ENCODE results near the gene XRCC3. TPM values are rescaled to one million over a fixed set of nuclear protein-coding genes. Genes with fewer than 3 reads are reported as not detected.

XRCC3 gene
- total RNA-seq, 2 donors from 2014 or later, result 6.9 to 8.3 TPM

DNA sequence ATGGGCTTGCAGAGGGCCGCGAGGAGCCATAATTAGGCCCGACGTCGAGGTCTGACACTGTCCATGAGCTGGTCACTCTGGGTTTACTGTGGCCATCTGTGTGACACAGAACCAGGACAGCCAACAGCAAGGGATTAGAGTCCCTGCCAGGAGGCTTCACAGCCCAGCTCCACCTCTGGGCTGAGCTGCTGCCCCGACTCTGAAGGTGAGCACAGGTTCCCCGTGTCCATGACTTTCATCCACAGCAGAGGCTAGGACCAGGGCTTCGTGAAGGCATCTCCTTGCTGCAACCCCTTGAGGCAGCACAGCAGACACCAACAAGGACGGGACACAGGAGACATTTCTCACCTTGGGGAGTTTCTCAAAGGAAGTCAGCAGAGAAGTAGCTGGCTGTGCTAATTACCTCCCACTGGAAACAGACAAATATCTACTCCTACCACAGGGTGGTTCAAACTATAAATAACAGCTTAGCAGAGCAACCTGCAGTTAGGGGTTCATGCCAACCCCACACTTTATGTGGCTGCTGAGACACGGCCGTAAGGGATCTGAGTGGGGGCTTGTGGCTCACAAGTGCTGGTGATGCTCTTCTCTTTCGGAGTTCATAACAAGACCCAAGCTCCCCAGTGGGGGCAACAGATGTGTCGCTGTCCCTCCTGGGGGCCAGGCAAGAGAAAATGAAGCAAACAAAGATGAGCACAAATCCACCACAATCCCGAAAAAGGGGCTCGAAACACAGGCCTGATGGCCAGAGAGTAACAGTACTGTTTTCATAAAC is 29.6 kb upstream of the XRCC3 start:
- Mint-ChIP-seq H3K4me3 (no peak overlapping the region), H3K4me1 (peaks cover 7% of the 10 kb centered on the region), H3K27me3 (no peaks in the 10 kb centered on the region), H3K27ac (no peak overlapping the region), H3K36me3 (ENCODE audit: low read depth) (peaks cover 2% of the 10 kb centered on the region)
- DNase-seq, result no peak
- no peak for ATAC-seq
- no peaks in the 10 kb centered on the region for H3K9me3 ChIP-seq (ENCODE audit: control insufficient read depth, low read length, poor library complexity, severe bottlenecking)

DNA sequence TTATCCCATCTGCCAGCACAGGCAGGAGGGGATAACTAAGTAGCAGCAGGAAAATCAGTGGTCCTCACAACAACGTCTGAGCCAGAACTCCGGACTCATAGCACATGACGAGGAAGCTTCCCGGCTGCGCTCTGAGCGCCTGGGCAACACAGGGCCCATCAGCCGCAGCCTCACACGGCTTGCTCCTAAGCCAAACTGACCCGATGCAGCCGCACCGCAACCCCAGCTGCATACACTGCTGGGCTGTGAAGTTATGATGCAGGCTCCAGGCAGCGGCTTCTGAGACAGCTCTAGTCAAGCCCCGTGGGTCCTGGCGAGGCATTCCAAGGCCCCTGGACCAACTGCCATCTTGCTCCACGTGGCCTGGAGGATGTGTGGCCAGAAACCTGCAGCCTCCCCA is 28.4 kb upstream of the XRCC3 start:
- no peak for ATAC-seq
- Mint-ChIP-seq H3K4me1 (peaks cover 4% of the 10 kb centered on the region), H3K36me3 (ENCODE audit: low read depth) (no peaks in the 10 kb centered on the region), H3K4me3 (no peak overlapping the region), H3K27ac (no peak overlapping the region), H3K27me3 (no peaks in the 10 kb centered on the region)
- no peak for DNase-seq
- no peaks in the 10 kb centered on the region for H3K9me3 ChIP-seq (ENCODE audit: control insufficient read depth, low read length, poor library complexity, severe bottlenecking)

DNA sequence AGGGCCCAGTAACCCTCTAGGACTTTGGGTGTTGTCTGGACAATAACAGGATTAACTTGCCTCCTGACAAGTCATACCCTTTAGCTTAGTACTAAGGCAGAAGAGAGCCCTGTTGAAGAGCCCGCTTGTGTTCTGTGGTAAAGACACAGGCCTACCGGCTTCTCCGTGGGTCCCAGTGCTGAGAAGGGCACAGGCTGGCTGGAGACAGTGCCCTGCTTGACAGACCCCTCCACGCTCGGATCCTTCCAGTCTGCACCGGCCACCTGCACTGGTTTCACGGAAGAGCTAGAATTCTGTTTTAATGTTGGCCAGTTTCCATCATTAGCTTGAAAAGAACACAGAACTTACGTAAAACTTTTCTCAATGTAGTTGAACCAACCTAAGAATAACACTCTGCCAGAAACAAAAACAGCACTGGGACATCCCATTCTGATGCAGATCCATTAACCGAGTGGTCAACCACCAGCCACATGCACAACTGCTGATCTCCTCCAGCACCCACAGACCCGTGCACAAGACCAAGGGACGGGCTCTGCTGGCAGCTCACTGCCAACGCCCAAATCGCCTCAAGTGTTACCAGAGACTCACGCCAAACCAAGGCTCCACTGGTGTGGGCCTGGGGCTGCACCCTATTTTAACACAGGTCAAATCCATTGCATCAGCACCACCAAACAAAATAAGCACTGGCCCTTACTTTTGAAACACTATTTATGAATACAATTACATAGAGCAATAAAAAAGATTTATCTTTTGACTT is 27.4 kb upstream of the XRCC3 start:
- DNase-seq (no peak), ATAC-seq (no peak)
- Mint-ChIP-seq H3K27ac (peak overlapping the region; percentile 2), H3K4me3 (no peak overlapping the region), H3K36me3 (ENCODE audit: low read depth) (no peaks in the 10 kb centered on the region), H3K4me1 (no peaks in the 10 kb centered on the region), H3K27me3 (no peaks in the 10 kb centered on the region)
- no peaks in the 10 kb centered on the region for H3K9me3 ChIP-seq (ENCODE audit: control insufficient read depth, low read length, poor library complexity, severe bottlenecking)

DNA sequence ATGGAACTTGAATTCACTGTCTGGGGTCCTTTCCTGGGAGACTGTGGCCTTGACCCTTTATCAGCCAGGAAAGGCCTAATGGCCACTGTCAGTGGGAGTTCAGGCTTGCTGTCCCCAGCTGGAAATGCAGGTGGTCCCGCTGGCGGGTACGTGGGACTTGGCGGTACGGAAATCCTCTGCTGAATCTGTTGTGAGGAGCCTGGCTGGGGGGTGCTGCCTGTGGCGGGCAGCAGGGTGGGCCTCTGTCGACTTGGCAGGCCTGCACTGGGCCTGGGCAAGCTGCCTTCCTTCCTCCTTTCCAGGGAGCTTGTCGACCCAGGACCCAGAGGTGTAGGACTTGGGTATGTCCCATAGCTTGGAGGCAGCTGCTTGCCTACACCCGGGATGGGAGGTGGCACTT is 26.6 kb upstream of the XRCC3 start:
- Mint-ChIP-seq H3K4me1 (no peaks in the 10 kb centered on the region), H3K4me3 (no peak overlapping the region), H3K36me3 (ENCODE audit: low read depth) (no peaks in the 10 kb centered on the region), H3K27me3 (no peaks in the 10 kb centered on the region), H3K27ac (peak overlapping the region; percentile 32)
- DNase-seq (no peak), ATAC-seq (no peak)
- no peaks in the 10 kb centered on the region for H3K9me3 ChIP-seq (ENCODE audit: control insufficient read depth, low read length, poor library complexity, severe bottlenecking)

DNA sequence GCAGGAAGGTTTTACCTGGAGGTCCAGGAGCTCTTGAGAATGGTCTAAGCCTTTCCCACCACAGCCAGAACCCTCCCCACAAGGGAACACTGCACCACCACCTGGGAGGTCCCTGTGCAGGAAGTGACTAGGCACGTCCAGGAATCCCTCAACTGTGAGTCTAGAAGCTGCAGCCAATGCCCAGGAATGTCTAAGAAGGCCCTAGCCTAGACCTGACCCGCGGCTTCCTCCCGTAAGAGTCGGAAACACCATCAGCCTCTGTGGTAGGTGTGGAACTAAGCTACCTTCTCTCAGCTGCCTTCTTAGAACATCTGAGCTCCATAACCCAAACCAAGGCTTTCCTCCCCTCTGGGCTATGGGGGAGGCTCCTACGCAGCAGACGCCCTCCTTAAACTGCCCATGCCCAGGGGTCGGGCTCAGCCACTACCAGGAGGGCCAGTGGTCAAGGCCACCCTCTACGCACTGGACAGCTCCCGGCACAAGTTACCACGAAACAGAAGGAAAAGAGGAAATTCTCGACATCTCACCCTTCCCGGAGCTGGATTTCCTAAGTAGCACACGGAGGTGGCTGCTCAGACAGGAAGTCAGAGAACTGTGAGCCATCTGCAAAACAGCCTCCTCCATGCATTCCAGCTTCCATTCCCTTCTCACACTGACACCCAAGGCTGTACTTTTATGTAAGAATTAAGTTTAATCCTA is 25.9 kb upstream of the XRCC3 start:
- Mint-ChIP-seq H3K4me1 (no peaks in the 10 kb centered on the region), H3K36me3 (ENCODE audit: low read depth) (no peaks in the 10 kb centered on the region), H3K27ac (peak overlapping the region; percentile 32), H3K4me3 (no peak overlapping the region), H3K27me3 (no peaks in the 10 kb centered on the region)
- H3K9me3 ChIP-seq (ENCODE audit: control insufficient read depth, low read length, poor library complexity, severe bottlenecking), result no peaks in the 10 kb centered on the region
- DNase-seq (no peak), ATAC-seq (no peak)

DNA sequence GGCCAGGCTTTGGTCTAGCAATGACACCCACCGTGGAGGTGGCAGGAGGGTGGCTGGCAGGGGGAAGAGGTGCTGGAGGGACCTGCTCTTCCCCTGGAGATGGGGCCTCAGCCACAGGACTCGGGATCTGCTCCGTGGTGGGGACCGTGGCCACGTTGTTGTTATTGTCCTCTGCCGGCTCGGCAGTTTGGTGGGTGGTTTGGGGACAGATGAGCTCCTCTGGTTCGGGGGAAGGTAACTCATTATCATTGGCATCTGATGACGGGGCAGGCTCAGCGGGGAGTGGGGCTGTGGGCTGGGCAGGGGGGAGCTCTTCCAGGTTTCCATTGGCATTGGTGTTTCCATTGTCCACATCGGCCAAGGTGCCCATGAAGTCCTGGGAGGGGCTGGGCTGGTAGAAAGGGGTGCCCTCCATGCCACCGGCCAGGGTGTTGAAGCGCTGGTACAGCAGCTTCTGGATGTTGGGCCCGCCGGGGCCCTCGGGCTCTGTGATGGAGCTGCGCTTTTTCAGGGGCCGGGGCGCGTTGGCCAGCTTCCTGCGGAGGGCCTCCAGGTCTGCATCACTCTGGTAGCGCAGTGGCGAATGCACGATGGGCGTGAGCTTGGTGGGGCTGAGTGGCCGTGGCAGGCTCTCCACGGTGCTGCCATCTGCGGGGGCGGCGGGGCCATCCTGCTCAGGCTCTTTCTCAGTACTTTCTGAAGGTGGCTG is 24.7 kb upstream of the XRCC3 start:
- H3K36me3 Mint-ChIP-seq (ENCODE audit: low read depth), result no peaks in the 10 kb centered on the region
- no peaks in the 10 kb centered on the region for H3K9me3 ChIP-seq (ENCODE audit: control insufficient read depth, low read length, poor library complexity, severe bottlenecking)
- H3K27me3 Mint-ChIP-seq, result no peaks in the 10 kb centered on the region
- no peaks in the 10 kb centered on the region for H3K4me1 Mint-ChIP-seq
- DNase-seq (no peak), ATAC-seq (no peak)
- no peak overlapping the region for H3K27ac Mint-ChIP-seq
- no peak overlapping the region for H3K4me3 Mint-ChIP-seq

DNA sequence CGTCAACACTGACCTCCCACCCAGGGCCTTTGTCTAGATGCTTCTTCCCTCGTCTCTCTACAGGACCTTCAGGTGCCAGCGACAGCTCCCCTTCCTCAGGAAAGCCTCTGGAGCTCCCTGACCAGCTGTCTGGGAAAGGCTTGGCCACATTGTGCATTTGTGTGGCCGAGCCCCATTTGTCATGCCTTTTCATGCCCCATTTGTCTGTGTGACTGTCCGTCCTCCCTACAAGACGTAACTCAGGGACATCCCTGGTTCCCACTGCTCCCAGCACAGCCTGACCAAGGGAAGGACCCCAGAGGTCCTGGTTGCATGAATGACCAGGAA is 24.2 kb upstream of the XRCC3 start:
- Mint-ChIP-seq H3K27ac (no peak overlapping the region), H3K4me3 (no peak overlapping the region), H3K36me3 (ENCODE audit: low read depth) (no peaks in the 10 kb centered on the region)

DNA sequence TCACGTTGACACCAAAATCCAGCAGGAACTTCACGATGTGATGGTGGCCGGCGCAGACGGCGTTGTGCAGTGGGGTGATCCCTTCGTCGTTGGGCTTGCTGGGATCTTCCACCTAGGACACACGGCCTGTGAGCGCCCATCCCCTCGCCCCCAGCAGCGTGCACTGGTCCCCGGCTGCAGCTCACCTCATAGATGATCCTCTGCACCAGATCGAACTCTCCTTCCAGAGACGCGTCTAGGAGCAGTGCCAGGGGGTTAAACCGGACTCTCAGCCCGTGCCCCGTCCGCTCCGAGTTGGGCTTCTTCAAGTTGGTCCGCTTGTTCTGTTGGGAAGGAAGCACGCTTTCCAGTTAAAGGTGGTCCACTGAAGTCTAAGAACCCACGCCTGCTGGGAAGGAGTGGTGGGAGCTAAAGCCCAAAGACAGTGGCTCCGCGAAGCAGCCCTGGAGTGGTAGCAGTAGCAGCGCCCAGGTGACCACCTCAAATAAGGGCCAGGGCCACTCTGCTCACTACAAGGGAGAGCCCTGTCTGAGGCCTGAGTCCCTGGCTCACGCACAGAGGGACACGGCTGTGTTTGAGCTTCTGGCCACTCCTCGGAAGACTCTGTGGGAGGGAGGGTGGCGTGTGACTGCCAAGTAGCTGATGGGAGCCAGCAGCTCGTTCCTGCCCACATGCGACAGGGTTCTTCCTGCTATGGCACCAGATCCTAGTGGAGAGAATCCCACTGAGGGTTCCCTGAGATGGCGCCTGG is 23.6 kb upstream of the XRCC3 start:
- no peak for DNase-seq
- no peak overlapping the region for H3K4me3 Mint-ChIP-seq
- no peaks in the 10 kb centered on the region for H3K27me3 Mint-ChIP-seq

More for the DNA sequence above, 24.2 kb upstream of the XRCC3 start:
- Mint-ChIP-seq H3K4me1 (no peaks in the 10 kb centered on the region), H3K27me3 (no peaks in the 10 kb centered on the region)
- no peak for DNase-seq
- no peaks in the 10 kb centered on the region for H3K9me3 ChIP-seq (ENCODE audit: control insufficient read depth, low read length, poor library complexity, severe bottlenecking)
- no peak for ATAC-seq

DNA sequence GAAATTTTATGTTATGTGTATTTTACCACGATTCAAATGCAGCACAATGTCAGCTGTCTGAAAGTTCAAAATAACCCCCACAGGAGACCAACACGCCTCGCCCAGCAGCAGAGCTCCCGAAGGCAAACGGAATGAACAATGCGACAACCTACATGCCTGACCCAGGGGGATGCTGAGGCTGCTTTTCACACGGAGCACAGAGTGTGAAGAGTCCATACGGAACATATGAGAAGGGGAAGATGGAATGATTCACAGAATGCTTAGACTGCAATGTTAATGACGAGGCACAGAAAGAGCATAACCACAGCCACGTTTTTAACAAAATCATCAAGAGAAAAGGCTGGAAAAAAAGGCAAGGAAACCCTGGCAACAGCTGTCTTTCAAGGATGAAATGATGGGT is 22.9 kb upstream of the XRCC3 start:
- H3K36me3 Mint-ChIP-seq (ENCODE audit: low read depth), result no peaks in the 10 kb centered on the region
- H3K4me1 Mint-ChIP-seq, result no peaks in the 10 kb centered on the region
- H3K4me3 Mint-ChIP-seq, result no peak overlapping the region
- H3K27ac Mint-ChIP-seq, result no peak overlapping the region
- no peak for ATAC-seq
- no peaks in the 10 kb centered on the region for H3K9me3 ChIP-seq (ENCODE audit: control insufficient read depth, low read length, poor library complexity, severe bottlenecking)
- no peaks in the 10 kb centered on the region for H3K27me3 Mint-ChIP-seq
- DNase-seq, result no peak

More for the DNA sequence above, 23.6 kb upstream of the XRCC3 start:
- Mint-ChIP-seq H3K27ac (no peak overlapping the region), H3K4me1 (no peaks in the 10 kb centered on the region), H3K36me3 (ENCODE audit: low read depth) (no peaks in the 10 kb centered on the region)
- no peaks in the 10 kb centered on the region for H3K9me3 ChIP-seq (ENCODE audit: control insufficient read depth, low read length, poor library complexity, severe bottlenecking)
- no peak for ATAC-seq

DNA sequence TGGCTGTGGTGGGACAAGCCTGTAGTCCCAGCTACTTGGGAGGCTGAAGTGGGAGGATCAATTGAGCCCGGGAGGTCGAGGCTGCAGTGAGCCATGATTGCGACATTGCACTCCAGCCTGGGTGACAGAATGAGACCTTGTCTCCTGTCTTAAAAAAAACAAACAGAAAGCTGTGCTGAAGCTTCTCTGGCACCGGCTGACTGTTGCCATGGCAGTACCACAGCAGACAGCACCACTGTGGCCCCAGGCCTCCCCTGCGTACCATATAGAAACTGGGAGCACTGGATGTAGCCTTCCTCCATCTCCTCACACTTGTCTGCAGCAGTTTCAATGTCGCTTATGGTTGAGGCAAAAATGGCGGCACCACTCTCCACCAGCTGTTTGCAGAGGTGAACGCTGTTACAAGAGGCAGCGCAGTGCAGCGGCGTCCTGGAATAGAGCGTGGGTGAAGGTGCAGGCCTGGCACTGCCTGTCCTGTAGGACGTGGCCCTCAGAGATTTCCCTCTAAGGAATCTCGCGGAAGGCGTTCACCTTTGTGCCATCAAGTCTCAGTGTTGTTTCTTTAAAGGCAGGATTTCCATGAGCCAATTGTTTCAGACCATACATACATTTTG is 22.3 kb upstream of the XRCC3 start:
- no peak overlapping the region for H3K27ac Mint-ChIP-seq
- H3K4me1 Mint-ChIP-seq, result no peaks in the 10 kb centered on the region
- DNase-seq (no peak), ATAC-seq (no peak)
- no peaks in the 10 kb centered on the region for H3K36me3 Mint-ChIP-seq (ENCODE audit: low read depth)
- no peaks in the 10 kb centered on the region for H3K27me3 Mint-ChIP-seq
- H3K9me3 ChIP-seq (ENCODE audit: control insufficient read depth, low read length, poor library complexity, severe bottlenecking), result no peaks in the 10 kb centered on the region
- no peak overlapping the region for H3K4me3 Mint-ChIP-seq

DNA sequence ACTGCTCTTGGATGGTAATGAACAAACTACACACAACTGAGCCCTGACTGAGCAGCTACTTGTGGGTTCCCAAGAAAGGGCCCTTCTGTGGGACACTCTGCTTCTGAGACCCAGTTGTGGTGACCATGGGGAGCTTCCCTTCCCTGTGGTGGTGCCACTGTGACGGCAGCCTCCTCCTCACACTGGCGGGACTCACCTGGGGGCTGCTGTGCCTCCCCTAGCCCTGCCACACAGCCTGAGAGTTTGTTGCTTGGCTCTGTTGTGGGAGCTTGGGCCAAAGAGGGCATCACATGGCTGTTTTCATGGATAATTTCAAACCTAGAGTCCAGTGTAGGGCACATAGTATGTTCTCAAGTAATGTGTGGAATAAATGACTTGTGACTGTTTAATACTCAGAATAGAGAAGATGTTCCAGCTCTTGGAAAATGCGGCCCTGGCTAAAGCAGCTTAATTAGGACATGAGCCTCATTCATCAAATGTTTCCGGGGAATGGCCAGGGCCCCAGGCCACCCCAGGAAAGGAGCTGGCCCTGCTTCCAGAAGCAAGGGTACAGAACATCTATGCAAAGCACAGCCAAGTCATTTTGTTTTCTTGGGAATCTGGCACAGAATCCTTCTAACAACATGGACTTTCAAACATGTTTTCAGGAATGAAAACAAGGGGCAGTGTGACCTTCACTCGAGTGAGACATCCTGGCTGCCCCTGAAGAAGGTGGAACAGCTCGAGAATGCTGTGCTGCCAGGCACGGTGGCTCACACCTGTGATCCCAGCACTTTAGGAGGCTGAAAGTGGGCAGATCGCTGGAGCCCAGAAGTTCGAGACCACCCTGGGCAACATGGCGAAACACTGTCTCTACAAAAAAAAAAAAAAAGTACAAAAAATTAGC is 21.5 kb upstream of the XRCC3 start:
- H3K9me3 ChIP-seq (ENCODE audit: control insufficient read depth, low read length, poor library complexity, severe bottlenecking), result no peaks in the 10 kb centered on the region
- Mint-ChIP-seq H3K27ac (no peak overlapping the region), H3K4me3 (no peak overlapping the region), H3K27me3 (no peaks in the 10 kb centered on the region), H3K36me3 (ENCODE audit: low read depth) (no peaks in the 10 kb centered on the region), H3K4me1 (no peaks in the 10 kb centered on the region)
- no peak for ATAC-seq
- no peak for DNase-seq
